ENCODE results near the gene NFATC2. TPM values are rescaled to one million over a fixed set of nuclear protein-coding genes. Genes with fewer than 3 reads are reported as not detected.

Gene NFATC2
- total RNA-seq, 1 donor from 2014 or later: 1.9 TPM

- TF ChIP-seq CTCF (conservative IDR thresholded peaks at IDR 0.05; ENCODE audit: low read depth, low read length): no peak
- H3K4me3 ChIP-seq (ENCODE audit: low read depth, low read length): no peak overlapping the region
- DNase-seq (ENCODE audit: low read depth): no peak
Measured at GRCh38 chr20:51584737-51585136, 42.2 kb upstream of the NFATC2 start.

GRCh38 chr20:51584116-51584515 lies 41.6 kb upstream of the NFATC2 start:
- no peak for TF ChIP-seq CTCF (conservative IDR thresholded peaks at IDR 0.05; ENCODE audit: low read depth, low read length)

DNA sequence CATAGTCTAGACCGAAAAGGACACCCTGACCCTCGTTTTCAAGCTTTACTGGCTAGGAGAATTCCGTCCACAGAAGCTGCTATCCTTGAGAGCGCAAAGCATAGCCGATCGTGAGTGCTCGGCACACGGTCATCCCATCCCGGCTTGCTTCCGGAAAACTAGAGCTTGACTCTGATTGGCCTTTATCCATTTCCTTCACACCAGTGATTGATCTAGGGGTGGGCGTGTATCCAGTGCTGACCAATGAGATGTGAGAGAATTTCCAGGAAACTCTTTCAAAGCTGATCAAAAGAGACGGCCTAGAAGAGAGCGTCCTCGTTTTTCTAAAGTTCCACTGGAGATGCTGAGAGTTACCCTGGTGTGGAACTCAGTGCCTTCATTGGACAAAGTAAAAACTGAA lies 41.0 kb upstream of the NFATC2 start:
- no peak overlapping the region for H3K4me3 ChIP-seq (ENCODE audit: low read depth, low read length)
- no peak for DNase-seq (ENCODE audit: low read depth)
- TF ChIP-seq CTCF (conservative IDR thresholded peaks at IDR 0.05; ENCODE audit: low read depth, low read length): no peak

More at GRCh38 chr20:51584116-51584515, 41.6 kb upstream of the NFATC2 start:
- H3K4me3 ChIP-seq (ENCODE audit: low read depth, low read length): no peak overlapping the region
- no peak for DNase-seq (ENCODE audit: low read depth)

- no peak overlapping the region for H3K4me3 ChIP-seq (ENCODE audit: low read depth, low read length)
- TF ChIP-seq CTCF (conservative IDR thresholded peaks at IDR 0.05; ENCODE audit: low read depth, low read length): no peak
- no peak for DNase-seq (ENCODE audit: low read depth)
Measured at GRCh38 chr20:51583073-51583472, 40.6 kb upstream of the NFATC2 start.

GRCh38 chr20:51581571-51581970 lies 39.1 kb upstream of the NFATC2 start:
- TF ChIP-seq CTCF (conservative IDR thresholded peaks at IDR 0.05; ENCODE audit: low read depth, low read length): no peak
- no peak overlapping the region for H3K4me3 ChIP-seq (ENCODE audit: low read depth, low read length)
- DNase-seq (ENCODE audit: low read depth): no peak

- no peak for DNase-seq (ENCODE audit: low read depth)
- no peak for TF ChIP-seq CTCF (conservative IDR thresholded peaks at IDR 0.05; ENCODE audit: low read depth, low read length)
- H3K4me3 ChIP-seq (ENCODE audit: low read depth, low read length): no peak overlapping the region
Measured at GRCh38 chr20:51579137-51579536, 36.6 kb upstream of the NFATC2 start.

- no peak for TF ChIP-seq CTCF (conservative IDR thresholded peaks at IDR 0.05; ENCODE audit: low read depth, low read length)
Measured at GRCh38 chr20:51578145-51578459, 35.6 kb upstream of the NFATC2 start.

More at GRCh38 chr20:51578145-51578459, 35.6 kb upstream of the NFATC2 start:
- no peak overlapping the region for H3K4me3 ChIP-seq (ENCODE audit: low read depth, low read length)
- DNase-seq (ENCODE audit: low read depth): no peak

Measured in epithelial cell of proximal tubule (primary cell).